ENCODE measurements around the gene RAB7B.

Gene RAB7B

DNA sequence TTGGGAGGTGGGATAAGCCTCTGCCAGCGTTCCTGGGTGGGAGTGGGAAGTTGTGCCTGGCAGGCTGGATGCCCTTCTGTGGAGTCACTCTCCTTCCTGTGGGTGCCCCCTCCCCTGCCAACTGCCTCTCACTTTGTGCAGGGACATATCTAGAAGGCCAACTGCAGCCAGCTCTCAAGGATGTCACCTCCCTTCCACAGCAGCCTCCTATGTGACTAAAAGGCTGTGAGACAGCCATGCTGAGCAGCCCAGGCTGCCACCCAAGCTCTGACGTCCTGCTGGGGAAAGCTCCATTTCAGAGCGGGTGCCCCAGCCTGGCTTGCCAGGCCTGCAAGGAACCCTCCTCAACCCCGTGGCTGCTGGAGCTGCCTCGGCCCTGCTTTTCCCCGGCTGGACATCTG, 40.4 kb downstream of the RAB7B start:
- H3K27ac ChIP-seq (ENCODE audit: low read depth, low read length) = no peak overlapping the region
- H3K36me3 ChIP-seq (ENCODE audit: control insufficient read depth, insufficient read depth, low read length) = no peaks in the 10 kb centered on the region
- no peaks in the 10 kb centered on the region for H3K27me3 ChIP-seq (ENCODE audit: control insufficient read depth, insufficient read depth, low read length)
- H3K4me1 ChIP-seq (ENCODE audit: control insufficient read depth, insufficient read depth, low read length) = no peaks in the 10 kb centered on the region
- H3K4me3 ChIP-seq (ENCODE audit: low read length) = no peak overlapping the region
- no peak overlapping the region for H3K9ac ChIP-seq (ENCODE audit: low read length)

DNA sequence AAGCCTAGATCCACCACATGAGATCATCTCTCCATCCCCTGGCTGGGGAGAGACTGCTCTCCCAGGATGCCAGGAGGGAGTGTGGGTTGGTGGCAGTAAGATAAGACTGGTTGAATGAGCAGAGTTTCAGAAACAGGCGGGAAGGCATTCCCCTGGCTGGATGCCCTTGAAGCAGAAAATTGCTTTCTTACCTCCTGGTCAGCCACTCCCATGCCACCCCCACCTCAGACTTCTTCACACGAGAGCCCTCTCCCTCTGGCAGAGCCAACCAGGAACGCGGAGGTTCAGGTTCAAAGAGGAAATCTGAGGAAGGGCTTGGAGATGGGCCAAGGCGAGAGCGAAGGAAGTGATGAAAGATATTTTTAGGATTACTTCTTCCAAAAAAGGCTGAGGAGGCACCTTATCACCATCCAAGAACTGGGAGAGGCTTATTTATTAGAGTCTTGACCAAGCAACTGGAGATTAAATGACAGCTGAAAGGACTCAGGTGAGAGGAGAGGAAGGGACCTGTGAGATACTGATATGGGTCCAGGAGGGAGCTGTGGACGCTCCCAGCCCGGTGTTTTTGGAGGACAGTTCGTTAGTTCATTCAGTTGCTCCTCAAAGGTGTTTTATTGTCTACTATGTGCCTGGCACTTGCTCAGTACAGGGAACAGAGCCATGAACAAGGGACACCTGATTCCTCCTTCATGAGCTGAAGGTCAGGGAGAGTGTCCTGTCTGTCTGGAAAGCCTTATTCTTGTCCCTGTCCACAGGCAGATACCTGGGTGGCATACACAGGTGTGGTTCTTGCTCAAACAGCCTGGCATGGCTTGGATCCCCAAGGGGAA, 41.0 kb downstream of the RAB7B start:
- Histone ChIP-seq H3K36me3 (ENCODE audit: control insufficient read depth, insufficient read depth, low read length) (no peaks in the 10 kb centered on the region), H3K9ac (ENCODE audit: low read length) (no peak overlapping the region), H3K27me3 (ENCODE audit: control insufficient read depth, insufficient read depth, low read length) (no peaks in the 10 kb centered on the region), H3K4me1 (ENCODE audit: control insufficient read depth, insufficient read depth, low read length) (no peaks in the 10 kb centered on the region), H3K27ac (ENCODE audit: low read depth, low read length) (no peak overlapping the region), H3K4me3 (ENCODE audit: low read length) (no peak overlapping the region)

DNA sequence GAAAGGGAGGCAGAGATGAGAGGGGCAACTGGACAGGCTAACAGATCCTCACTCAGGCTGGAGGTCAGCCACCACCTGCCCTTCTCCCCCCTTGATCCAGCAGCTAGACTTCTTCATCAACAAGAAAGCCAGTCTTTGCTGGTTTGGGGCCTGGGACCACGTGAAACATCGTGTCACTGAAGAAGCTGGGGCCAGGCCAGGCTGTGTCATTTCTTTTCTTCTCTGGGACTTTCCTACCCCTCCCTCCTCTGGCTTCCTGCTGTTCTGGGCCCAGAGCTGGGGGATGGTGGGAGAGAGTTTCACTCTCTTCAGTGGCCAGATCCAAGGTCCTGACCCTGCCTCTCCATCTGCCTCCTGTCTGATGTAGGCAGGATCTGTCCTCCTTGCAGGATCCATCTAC, 41.8 kb downstream of the RAB7B start:
- Histone ChIP-seq H3K27ac (ENCODE audit: low read depth, low read length) (no peak overlapping the region), H3K9ac (ENCODE audit: low read length) (no peak overlapping the region), H3K27me3 (ENCODE audit: control insufficient read depth, insufficient read depth, low read length) (peaks cover 2% of the 10 kb centered on the region), H3K4me1 (ENCODE audit: control insufficient read depth, insufficient read depth, low read length) (no peaks in the 10 kb centered on the region), H3K36me3 (ENCODE audit: control insufficient read depth, insufficient read depth, low read length) (no peaks in the 10 kb centered on the region), H3K4me3 (ENCODE audit: low read length) (no peak overlapping the region)

DNA sequence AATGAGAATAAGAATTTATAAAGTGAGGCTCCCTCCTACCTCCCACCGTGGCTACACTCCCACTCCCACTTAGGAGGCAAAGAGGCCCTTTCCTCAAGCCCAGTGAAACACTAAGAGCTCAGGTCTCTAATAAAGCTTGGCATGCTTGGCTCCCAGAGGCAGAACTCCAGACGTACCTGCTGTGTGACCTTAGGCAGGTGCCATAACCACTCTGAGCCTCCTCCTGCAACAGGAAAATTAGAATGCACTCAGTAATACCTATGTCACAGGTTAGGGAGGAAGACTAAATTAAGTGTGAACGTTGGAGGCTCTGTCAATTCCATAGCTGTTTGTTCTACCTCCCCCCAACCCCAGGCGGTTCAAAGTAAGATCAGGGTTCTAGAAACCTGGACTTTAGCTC, 43.4 kb downstream of the RAB7B start:
- no peaks in the 10 kb centered on the region for H3K36me3 ChIP-seq (ENCODE audit: control insufficient read depth, insufficient read depth, low read length)
- H3K9ac ChIP-seq (ENCODE audit: low read length) = no peak overlapping the region
- H3K27ac ChIP-seq (ENCODE audit: low read depth, low read length) = no peak overlapping the region
- no peak overlapping the region for H3K4me3 ChIP-seq (ENCODE audit: low read length)
- no peaks in the 10 kb centered on the region for H3K4me1 ChIP-seq (ENCODE audit: control insufficient read depth, insufficient read depth, low read length)
- peaks cover 2% of the 10 kb centered on the region for H3K27me3 ChIP-seq (ENCODE audit: control insufficient read depth, insufficient read depth, low read length)

GRCh38 chr1:205955499-205955898, 47.7 kb downstream of the RAB7B start:
- Histone ChIP-seq H3K27ac (ENCODE audit: low read depth, low read length) (no peak overlapping the region), H3K9ac (ENCODE audit: low read length) (no peak overlapping the region), H3K4me3 (ENCODE audit: low read length) (no peak overlapping the region), H3K36me3 (ENCODE audit: control insufficient read depth, insufficient read depth, low read length) (no peaks in the 10 kb centered on the region), H3K27me3 (ENCODE audit: control insufficient read depth, insufficient read depth, low read length) (peaks cover 2% of the 10 kb centered on the region), H3K4me1 (ENCODE audit: control insufficient read depth, insufficient read depth, low read length) (no peaks in the 10 kb centered on the region)

DNA sequence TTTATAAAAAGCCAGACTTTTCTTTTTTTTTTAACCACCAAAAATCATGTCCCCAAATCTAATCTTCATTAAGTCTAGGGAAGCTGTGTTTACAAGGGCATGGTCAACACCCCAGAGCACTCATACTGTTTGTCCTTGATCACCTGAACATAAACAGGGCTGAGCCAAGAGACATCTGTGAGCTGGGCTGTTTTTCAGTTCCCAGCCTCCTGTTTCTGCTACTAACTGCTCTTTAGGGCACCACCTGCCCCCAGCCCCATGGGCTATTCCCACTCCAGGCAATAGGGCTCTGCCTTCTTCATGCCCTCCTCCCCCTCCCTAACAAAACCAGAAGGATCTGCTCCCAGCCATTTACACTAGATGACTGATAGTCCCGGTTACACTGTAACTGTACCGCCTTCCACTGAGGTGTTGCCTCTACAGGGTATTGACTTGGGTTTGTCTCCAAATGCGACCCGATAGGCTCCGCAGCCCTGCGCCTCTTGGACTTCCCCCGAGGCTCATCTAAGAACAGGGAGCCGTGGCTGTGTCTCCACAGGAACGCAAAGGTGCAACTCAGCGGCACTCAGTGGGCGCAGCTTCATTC, 48.3 kb downstream of the RAB7B start:
- Histone ChIP-seq H3K36me3 (ENCODE audit: control insufficient read depth, insufficient read depth, low read length) (no peaks in the 10 kb centered on the region), H3K9ac (ENCODE audit: low read length) (no peak overlapping the region), H3K27ac (ENCODE audit: low read depth, low read length) (no peak overlapping the region), H3K4me1 (ENCODE audit: control insufficient read depth, insufficient read depth, low read length) (no peaks in the 10 kb centered on the region), H3K4me3 (ENCODE audit: low read length) (no peak overlapping the region), H3K27me3 (ENCODE audit: control insufficient read depth, insufficient read depth, low read length) (peaks cover 2% of the 10 kb centered on the region)

DNA sequence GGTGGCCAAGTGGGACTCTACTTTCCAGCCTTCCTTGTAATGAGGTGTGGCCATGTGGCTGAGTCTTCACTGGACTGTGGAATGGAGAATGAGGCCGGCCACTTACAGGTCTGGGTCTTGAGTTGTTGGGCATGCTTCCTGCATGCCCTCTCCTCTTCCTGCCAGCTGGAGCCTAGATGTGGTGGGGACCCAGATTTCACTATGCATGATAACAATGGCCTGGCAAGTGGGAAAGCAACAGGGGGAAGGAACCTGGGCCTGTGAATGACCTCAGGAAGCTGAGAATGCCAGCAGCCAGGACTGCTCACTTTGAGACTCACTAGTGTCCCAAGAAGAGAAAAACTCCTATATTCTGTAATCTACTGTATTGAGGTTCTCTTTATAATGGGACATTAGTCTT, 51.4 kb downstream of the RAB7B start:
- Histone ChIP-seq H3K36me3 (ENCODE audit: control insufficient read depth, insufficient read depth, low read length) (no peaks in the 10 kb centered on the region), H3K4me3 (ENCODE audit: low read length) (no peak overlapping the region), H3K27me3 (ENCODE audit: control insufficient read depth, insufficient read depth, low read length) (no peaks in the 10 kb centered on the region), H3K4me1 (ENCODE audit: control insufficient read depth, insufficient read depth, low read length) (no peaks in the 10 kb centered on the region), H3K9ac (ENCODE audit: low read length) (no peak overlapping the region), H3K27ac (ENCODE audit: low read depth, low read length) (no peak overlapping the region)

GRCh38 chr1:205950826-205951549, 52.2 kb downstream of the RAB7B start:
- H3K4me3 ChIP-seq (ENCODE audit: low read length) = no peak overlapping the region
- H3K27me3 ChIP-seq (ENCODE audit: control insufficient read depth, insufficient read depth, low read length) = no peaks in the 10 kb centered on the region
- H3K27ac ChIP-seq (ENCODE audit: low read depth, low read length) = no peak overlapping the region
- no peaks in the 10 kb centered on the region for H3K36me3 ChIP-seq (ENCODE audit: control insufficient read depth, insufficient read depth, low read length)
- no peak overlapping the region for H3K9ac ChIP-seq (ENCODE audit: low read length)
- H3K4me1 ChIP-seq (ENCODE audit: control insufficient read depth, insufficient read depth, low read length) = no peaks in the 10 kb centered on the region

- Histone ChIP-seq H3K9ac (ENCODE audit: low read length) (no peak overlapping the region), H3K4me3 (ENCODE audit: low read length) (no peak overlapping the region), H3K4me1 (ENCODE audit: control insufficient read depth, insufficient read depth, low read length) (no peaks in the 10 kb centered on the region), H3K36me3 (ENCODE audit: control insufficient read depth, insufficient read depth, low read length) (no peaks in the 10 kb centered on the region), H3K27me3 (ENCODE audit: control insufficient read depth, insufficient read depth, low read length) (no peaks in the 10 kb centered on the region), H3K27ac (ENCODE audit: low read depth, low read length) (no peak overlapping the region)
These were observed 52.9 kb downstream of the RAB7B start for GRCh38 chr1:205950280-205950679.

- Histone ChIP-seq H3K27ac (ENCODE audit: low read depth, low read length) (no peak overlapping the region), H3K4me1 (ENCODE audit: control insufficient read depth, insufficient read depth, low read length) (no peaks in the 10 kb centered on the region), H3K27me3 (ENCODE audit: control insufficient read depth, insufficient read depth, low read length) (no peaks in the 10 kb centered on the region), H3K36me3 (ENCODE audit: control insufficient read depth, insufficient read depth, low read length) (no peaks in the 10 kb centered on the region), H3K9ac (ENCODE audit: low read length) (no peak overlapping the region), H3K4me3 (ENCODE audit: low read length) (no peak overlapping the region)
These were observed 53.4 kb downstream of the RAB7B start for GRCh38 chr1:205949753-205950152.

- H3K9ac ChIP-seq (ENCODE audit: low read length) = no peak overlapping the region
- no peak overlapping the region for H3K27ac ChIP-seq (ENCODE audit: low read depth, low read length)
- no peaks in the 10 kb centered on the region for H3K4me1 ChIP-seq (ENCODE audit: control insufficient read depth, insufficient read depth, low read length)
- no peak overlapping the region for H3K4me3 ChIP-seq (ENCODE audit: low read length)
- no peaks in the 10 kb centered on the region for H3K36me3 ChIP-seq (ENCODE audit: control insufficient read depth, insufficient read depth, low read length)
- no peaks in the 10 kb centered on the region for H3K27me3 ChIP-seq (ENCODE audit: control insufficient read depth, insufficient read depth, low read length)
These were observed 54.3 kb downstream of the RAB7B start for GRCh38 chr1:205948886-205949285.

DNA sequence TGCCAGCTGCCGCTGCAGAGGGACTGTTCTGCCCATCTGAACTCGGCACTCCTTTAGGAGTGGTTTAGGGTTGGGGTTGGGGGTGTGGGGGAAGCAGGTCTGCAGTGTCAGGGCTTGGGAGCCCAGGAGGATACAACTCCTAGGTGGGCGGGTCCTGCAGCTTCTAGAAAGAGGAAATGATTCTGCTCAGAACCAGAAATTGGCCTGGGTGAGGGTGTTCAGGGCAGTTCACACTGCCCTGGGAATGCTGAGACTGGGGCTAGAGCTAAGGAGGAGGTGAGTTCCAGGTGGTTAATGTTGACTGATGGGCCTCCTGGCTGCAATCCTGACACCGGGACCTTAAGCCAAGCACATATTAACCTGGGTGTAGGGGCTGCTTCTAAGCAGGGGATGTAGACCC, 55.2 kb downstream of the RAB7B start:
- H3K36me3 ChIP-seq (ENCODE audit: control insufficient read depth, insufficient read depth, low read length) = no peaks in the 10 kb centered on the region
- H3K9ac ChIP-seq (ENCODE audit: low read length) = no peak overlapping the region
- no peaks in the 10 kb centered on the region for H3K27me3 ChIP-seq (ENCODE audit: control insufficient read depth, insufficient read depth, low read length)
- no peak overlapping the region for H3K27ac ChIP-seq (ENCODE audit: low read depth, low read length)
- no peak overlapping the region for H3K4me3 ChIP-seq (ENCODE audit: low read length)
- no peaks in the 10 kb centered on the region for H3K4me1 ChIP-seq (ENCODE audit: control insufficient read depth, insufficient read depth, low read length)

All from rectal smooth muscle tissue (tissue), 1 donor.